NCI-H2196 treated with DMSO at 0.1 percent for 48 hours (cell line): ENCODE measurements around the gene DCTN4.

Experiments used
- DNase-seq: peaks from one replicate; lab custom pipeline; 2025; ENCODE audit not compliant: unreplicated experiment; lab: John Stamatoyannopoulos, UW

Gene DCTN4

DNA sequence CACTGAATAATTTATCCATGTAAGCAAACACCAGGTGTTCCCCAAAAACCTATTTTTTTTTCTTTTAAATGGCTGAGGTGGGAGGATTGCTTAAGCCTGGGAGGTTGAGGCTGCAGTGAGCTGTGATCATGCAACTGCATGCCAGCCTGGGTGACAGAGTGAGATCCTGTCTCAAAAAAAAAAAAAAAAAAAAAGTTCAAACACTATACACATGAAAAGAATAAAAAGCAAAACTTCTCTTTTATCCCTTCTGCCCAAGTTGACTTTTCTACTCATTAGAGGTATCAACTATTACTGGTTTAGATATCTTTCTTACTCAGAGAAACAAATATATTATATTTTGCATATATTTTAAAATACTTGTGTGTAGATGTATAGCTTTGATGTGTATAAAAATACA, 17.8 kb downstream of the DCTN4 start:
- no peak for DNase-seq

GRCh38 chr5:150738862-150739261, 20.0 kb downstream of the DCTN4 start:
- no peak for DNase-seq

- no peak for DNase-seq
Measured at GRCh38 chr5:150734579-150735384, 24.0 kb downstream of the DCTN4 start.

- DNase-seq, result no peak
Measured at GRCh38 chr5:150731669-150732242, 27.1 kb downstream of the DCTN4 start.

GRCh38 chr5:150729859-150730258, 29.0 kb downstream of the DCTN4 start:
- DNase-seq, result no peak

- no peak for DNase-seq
Measured at GRCh38 chr5:150723845-150724244, 35.0 kb downstream of the DCTN4 start.

DNA sequence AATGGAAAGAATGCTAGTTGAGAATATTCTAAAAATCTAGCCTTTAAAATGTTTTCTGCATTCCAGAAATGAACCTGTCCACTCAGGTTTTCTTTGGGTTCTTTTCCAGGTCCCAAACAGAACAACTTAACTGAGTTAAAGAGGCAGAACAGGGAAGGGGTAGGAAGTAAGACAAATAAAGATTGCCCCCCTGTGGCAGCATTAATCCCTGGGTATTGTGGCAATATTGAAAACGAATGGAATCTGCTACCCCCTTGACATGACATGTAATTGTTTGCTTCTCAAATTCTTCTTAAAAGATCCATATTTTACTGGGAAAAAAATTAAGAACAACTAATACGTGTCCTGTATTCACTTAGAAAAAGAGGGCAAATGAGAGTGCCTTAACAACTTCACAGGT, 48.7 kb downstream of the DCTN4 start:
- no peak for DNase-seq

GRCh38 chr5:150706776-150707390, 51.9 kb downstream of the DCTN4 start:
- no peak for DNase-seq

GRCh38 chr5:150703762-150704161, 55.1 kb downstream of the DCTN4 start:
- no peak for DNase-seq

- DNase-seq, result peak; percentile 84
Measured at GRCh38 chr5:150700594-150701377, 58.0 kb downstream of the DCTN4 start, which contains the start of gene RBM22. Gene RBM22, minus strand, starts transcription at chr5:150701062. Its CDS starts 77 bp downstream, at chr5:150700985.

GRCh38 chr5:150700246-150700593, 58.6 kb downstream of the DCTN4 start:
- no peak for DNase-seq

DNA sequence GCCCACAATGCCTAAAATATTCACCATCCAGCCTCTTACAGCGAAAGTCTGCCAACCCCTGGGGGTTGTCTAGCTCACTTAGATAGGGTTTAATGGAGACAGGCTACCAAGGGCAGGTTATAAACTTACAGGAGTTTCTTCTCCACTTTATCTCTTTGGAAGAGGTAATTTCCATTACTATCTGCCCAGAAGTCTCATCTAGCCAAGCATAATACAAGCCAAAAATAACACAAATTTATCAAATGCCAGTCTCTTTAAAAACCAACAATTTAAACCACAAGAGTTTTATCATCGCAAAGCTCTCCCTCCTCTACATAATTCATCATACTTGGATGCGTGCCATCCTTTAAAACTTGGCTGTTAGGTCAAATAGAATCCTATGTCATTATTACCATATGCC, 64.2 kb downstream of the DCTN4 start:
- no peak for DNase-seq

GRCh38 chr5:150692276-150692675, 66.5 kb downstream of the DCTN4 start:
- DNase-seq, result no peak

GRCh38 chr5:150690760-150691159, 68.1 kb downstream of the DCTN4 start:
- DNase-seq, result no peak

- DNase-seq, result no peak
Measured at GRCh38 chr5:150689120-150689519, 69.7 kb downstream of the DCTN4 start.

DNA sequence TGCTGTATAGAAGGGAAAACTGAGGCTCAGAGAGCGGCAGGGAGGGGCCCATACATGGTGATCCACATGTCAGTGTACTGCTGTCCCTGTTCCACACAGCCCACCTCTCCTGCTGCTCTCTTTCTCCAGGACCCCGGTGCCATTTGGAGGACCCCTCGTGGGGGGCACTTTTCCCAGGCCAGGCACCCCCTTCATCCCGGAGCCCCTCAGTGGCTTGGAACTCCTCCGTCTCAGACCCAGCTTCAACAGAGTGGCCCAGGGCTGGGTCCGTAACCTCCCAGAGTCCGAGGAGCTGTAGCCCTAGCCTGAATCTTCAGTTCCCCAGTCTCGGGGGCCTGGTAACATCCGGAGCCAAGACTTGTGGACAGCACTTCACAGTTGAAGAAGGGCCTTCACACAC, 82.2 kb downstream of the DCTN4 start:
- no peak for DNase-seq

DNA sequence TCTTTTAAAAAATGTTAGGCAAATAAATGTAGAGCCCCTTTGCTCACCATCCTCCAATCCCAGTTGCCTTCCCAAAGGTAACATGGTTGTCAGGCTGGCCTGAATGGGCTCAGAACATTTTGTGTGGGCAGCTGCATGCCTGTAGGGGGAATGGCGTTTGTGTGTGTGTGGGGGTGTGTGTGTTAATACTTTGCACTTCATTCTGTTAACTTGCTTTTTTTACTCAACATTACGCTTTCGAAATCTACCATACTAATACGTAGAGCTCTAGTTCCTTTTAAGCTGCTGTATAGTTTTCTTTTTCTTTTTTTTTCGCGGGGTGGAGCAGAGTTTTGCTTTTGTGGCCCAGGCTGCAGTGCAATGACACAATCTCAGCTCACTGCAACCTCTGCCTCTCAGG, 83.7 kb downstream of the DCTN4 start:
- DNase-seq, result no peak

- no peak for DNase-seq
Measured at GRCh38 chr5:150674341-150674821, 84.4 kb downstream of the DCTN4 start.

DNA sequence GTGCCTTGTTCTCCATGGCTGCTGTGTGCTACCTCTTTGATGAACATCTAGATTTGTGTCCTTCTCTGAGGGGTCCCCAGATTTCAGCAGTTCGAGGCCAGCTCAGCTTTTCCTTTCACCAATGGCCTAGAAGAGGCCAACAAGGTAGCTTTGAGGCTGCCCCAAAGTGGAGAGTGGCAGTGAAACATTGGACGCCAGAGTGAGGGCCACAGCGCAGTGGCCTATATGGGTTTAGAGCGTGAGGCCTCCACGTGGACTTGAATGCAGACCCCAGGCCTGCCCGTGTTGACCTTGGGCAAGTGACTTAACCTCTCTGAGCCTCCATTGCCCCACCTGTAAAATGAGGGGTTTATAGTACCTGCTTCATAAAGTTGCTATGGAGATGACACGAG, 85.9 kb downstream of the DCTN4 start:
- DNase-seq, result no peak

- no peak for DNase-seq
Measured at GRCh38 chr5:150672237-150672883, 86.5 kb downstream of the DCTN4 start.
